Activated CD8-positive, alpha-beta T cell treated with anti-CD3 and anti-CD28 coated beads for 36 hours (primary cell): Measurements from ENCODE around the gene NUP188. TPM values are rescaled to one million over a fixed set of nuclear protein-coding genes. Genes with fewer than 3 reads are reported as not detected.
"Not testable (repeated sequence)": the region's sequence is repeated elsewhere in the genome, so short reads cannot be mapped to it uniquely, and the experiment has no call there.

ENCODE experiments used
- ATAC-seq: fragments of 200-7000 bp; cut with Tn5 transposase; one replicate; pipeline ENCODE4 v1.10.0; 2021; ENCODE audit warnings: mild to moderate bottlenecking, moderate library complexity
- CTCF ChIA-PET: fragments of 350-600 bp; sonication (Branson Sonifier 250); formaldehyde crosslinking; loops from one replicate; lab custom pipeline; 2021; ENCODE audit warnings: antibody characterized with exemption; lab: Charles Lee
- POLR2A ChIA-PET: fragments of 350-600 bp; sonication (Branson Sonifier 250); formaldehyde crosslinking; loops from one replicate; lab custom pipeline; 2021; ENCODE audit warnings: antibody characterized with exemption; lab: Charles Lee
- DNase-seq: peaks from one replicate; pipeline ENCODE4 v3.0.0-alpha.2; 2020
- H3K27ac Mint-ChIP-seq: one replicate; pipeline ENCODE4 v1.8.0; 2021; ENCODE audit warnings: mild to moderate bottlenecking, mixed read lengths
- H3K27me3 Mint-ChIP-seq: one replicate; pipeline ENCODE4 v1.8.0; 2021; ENCODE audit warnings: mixed read lengths
- H3K36me3 Mint-ChIP-seq: one replicate; pipeline ENCODE4 v1.8.0; 2021; ENCODE audit warnings: low read depth, mixed read lengths
- H3K4me1 Mint-ChIP-seq: one replicate; pipeline ENCODE4 v1.8.0; 2021; ENCODE audit warnings: low read depth, mixed read lengths
- H3K4me3 Mint-ChIP-seq: one replicate; pipeline ENCODE4 v1.8.0; 2021; ENCODE audit warnings: mild to moderate bottlenecking, moderate library complexity, mixed read lengths
- H3K9me3 Mint-ChIP-seq: one replicate; pipeline ENCODE4 v1.8.0; 2021; ENCODE audit warnings: mixed read lengths
- CTCF ChIP-seq: fragments of 200-600 bp; IDR thresholded peaks from one replicate; pipeline ENCODE4 v1.8.0; 2022; ENCODE audit warnings: antibody characterized with exemption, mild to moderate bottlenecking
- intact Hi-C: fragments of 100-400 bp; cut with micrococcal nuclease; formaldehyde crosslinking; loops from one replicate; pipeline ENCODE4 v1.10.0; 2022
- total RNA-seq, 2 experiments: library from RNA; stranded (reverse); gene quantifications; one replicate each; pipeline ENCODE4 v1.2.3, GENCODE V29; 2021

Gene NUP188
- total RNA-seq, 2 experiments from 2014 or later = 96.2 to 110 TPM

DNA sequence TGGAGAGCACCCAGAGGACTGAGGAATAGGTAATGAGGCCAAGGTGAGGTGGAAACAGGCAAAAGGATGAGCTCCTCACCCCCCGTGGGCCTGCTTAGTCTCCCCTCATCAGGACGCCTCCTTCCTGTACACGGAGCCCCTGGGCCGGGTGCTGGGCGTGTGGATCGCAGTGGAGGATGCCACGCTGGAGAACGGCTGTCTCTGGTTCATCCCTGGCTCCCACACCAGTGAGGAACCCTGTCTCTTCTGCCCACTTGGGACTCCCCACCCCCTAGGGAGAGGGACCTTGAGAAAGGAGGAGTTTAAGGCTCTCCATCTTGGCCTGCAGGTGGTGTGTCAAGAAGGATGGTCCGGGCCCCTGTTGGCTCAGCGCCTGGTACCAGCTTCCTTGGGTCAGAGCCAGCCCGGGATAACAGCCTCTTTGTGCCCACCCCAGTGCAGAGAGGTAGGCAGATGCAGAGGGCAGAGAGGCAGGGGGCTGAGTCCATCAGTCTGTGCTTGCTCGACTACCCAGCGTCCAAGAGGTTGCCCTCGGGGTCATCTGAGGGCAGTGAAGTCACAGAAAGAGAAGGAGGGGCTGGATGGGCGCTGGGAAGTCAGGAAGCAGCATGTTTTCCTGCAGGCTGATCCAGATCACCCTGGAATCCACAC, 7.1 kb upstream of the NUP188 start:
- H3K36me3 Mint-ChIP-seq = no peaks in the 10 kb centered on the region
- DNase-seq (no peak), ATAC-seq (no peak)
- POLR2A ChIA-PET = no interaction called here
- no peak overlapping the region for H3K4me3 Mint-ChIP-seq
- no peaks in the 10 kb centered on the region for H3K9me3 Mint-ChIP-seq
- no peak overlapping the region for H3K27ac Mint-ChIP-seq
- intact Hi-C loops = no loop called here
- no peaks in the 10 kb centered on the region for H3K27me3 Mint-ChIP-seq
- CTCF ChIA-PET = interaction anchor here (1.2 kb wide), 1 partner anchor 12 kb away, joined by 4 read pairs; no protein-coding TSS in a partner anchor
- no peaks in the 10 kb centered on the region for H3K4me1 Mint-ChIP-seq
- no peak for TF ChIP-seq CTCF

- H3K4me1 Mint-ChIP-seq = peaks cover 7% of the 10 kb centered on the region
- H3K27ac Mint-ChIP-seq = no peak overlapping the region
- no peak for TF ChIP-seq CTCF
- H3K4me3 Mint-ChIP-seq = no peak overlapping the region
- ChIA-PET POLR2A (no interaction called here), CTCF (interaction anchor here (0.5 to 1.2 kb wide), 2 partner anchors 13 to 20 kb away, joined by 3 to 4 read pairs; no protein-coding TSS in a partner anchor)
- ATAC-seq (no peak), DNase-seq (no peak)
- H3K36me3 Mint-ChIP-seq = peaks cover 8% of the 10 kb centered on the region
- intact Hi-C loops = no loop called here
- H3K9me3 Mint-ChIP-seq = no peaks in the 10 kb centered on the region
- H3K27me3 Mint-ChIP-seq = no peaks in the 10 kb centered on the region
These were observed 6.3 kb upstream of the NUP188 start for GRCh38 chr9:128940946-128941755.

DNA sequence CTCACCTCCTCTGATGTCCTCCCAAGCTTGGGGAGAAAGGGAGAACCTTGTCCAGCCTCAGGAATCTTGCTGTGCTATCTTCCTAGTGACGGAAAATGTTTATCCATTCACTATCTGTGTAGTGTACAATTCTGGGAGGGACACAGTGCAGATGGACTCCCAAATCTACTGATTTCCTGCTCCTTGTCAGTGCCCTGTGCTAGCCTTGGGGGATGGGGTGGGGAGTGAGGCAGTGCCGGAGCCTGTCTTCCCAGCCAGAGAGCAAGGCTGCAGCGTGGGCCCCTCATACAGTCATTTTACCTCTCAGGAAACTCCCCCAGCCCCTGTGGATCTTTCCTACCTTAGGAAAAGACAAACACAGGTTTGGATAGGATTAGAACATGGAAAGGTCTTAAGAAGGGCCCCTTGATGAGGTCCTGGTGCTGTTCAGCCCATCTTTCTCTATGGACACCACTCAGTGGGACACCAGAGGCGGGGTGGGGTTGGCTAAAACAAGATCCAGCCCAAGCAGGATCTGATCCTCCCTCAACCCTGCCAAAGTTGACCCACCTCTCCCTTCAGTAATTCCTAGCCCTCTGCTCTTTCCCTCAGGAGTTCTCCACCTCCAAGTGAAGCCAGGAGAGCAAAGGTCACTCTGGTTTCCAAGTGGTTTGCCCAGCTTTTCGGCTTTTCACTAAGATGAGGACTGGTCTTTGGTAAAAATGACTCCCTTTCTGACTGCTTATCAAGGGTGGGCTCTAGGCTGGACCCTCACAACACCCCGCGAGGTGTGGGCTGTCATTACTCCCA, 3.5 kb upstream of the NUP188 start:
- intact Hi-C loops = no loop called here
- H3K4me1 Mint-ChIP-seq = peaks cover 19% of the 10 kb centered on the region
- ATAC-seq (no peak), DNase-seq (no peak)
- no peak overlapping the region for H3K4me3 Mint-ChIP-seq
- POLR2A ChIA-PET = no interaction called here
- peaks cover 13% of the 10 kb centered on the region for H3K36me3 Mint-ChIP-seq
- H3K27me3 Mint-ChIP-seq = no peaks in the 10 kb centered on the region
- TF ChIP-seq CTCF = no peak
- CTCF ChIA-PET = interaction anchor here (3.7 kb wide), 1 partner anchor 16 kb away, joined by 26 read pairs; no protein-coding TSS in a partner anchor
- H3K9me3 Mint-ChIP-seq = no peaks in the 10 kb centered on the region
- no peak overlapping the region for H3K27ac Mint-ChIP-seq

DNA sequence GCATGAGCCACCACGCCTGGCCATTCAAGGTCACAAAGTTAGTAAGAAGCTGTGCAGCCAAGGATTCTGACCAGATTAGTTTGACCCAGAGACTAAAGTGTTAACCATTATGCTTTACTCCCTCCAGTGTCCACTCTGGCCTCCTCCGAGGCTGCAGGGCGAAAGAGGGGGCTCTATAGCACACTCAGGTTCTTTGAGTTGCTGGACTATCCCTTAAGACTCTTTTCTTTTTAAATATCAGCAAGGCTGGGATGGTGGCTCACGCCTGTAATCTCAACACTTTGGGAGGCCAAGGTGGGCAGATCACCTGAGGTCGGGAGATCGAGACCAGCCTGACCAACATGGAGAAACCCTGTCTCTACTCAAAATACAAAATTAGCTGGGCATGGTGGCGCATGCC, 2.5 kb upstream of the NUP188 start:
- DNase-seq, H3K4me3 Mint-ChIP-seq, ATAC-seq, H3K27me3 Mint-ChIP-seq, H3K9me3 Mint-ChIP-seq, H3K27ac Mint-ChIP-seq, POLR2A ChIA-PET, intact Hi-C loops: not testable (repeated sequence)
- CTCF ChIA-PET = interaction anchor here (1.1 to 3.7 kb wide), 2 partner anchors 17 to 127 kb away, joined by 4 to 26 read pairs; partner anchors contain the start of gene ENDOG
- peaks cover 21% of the 10 kb centered on the region for H3K4me1 Mint-ChIP-seq
- peaks cover 13% of the 10 kb centered on the region for H3K36me3 Mint-ChIP-seq

GRCh38 chr9:128945798-128946501, 1.5 kb upstream of the NUP188 start:
- Mint-ChIP-seq H3K36me3 (peaks cover 19% of the 10 kb centered on the region), H3K9me3 (no peaks in the 10 kb centered on the region), H3K4me3 (peak overlapping the region; percentile 82), H3K27me3 (no peaks in the 10 kb centered on the region), H3K4me1 (peaks cover 23% of the 10 kb centered on the region), H3K27ac (peak overlapping the region; percentile 98)
- CTCF ChIA-PET = interaction anchor here (1.1 to 3.7 kb wide), 2 partner anchors 18 to 128 kb away, joined by 4 to 26 read pairs; partner anchors contain the start of gene ENDOG
- POLR2A ChIA-PET = no interaction called here
- intact Hi-C loops = no loop called here
- no peak for TF ChIP-seq CTCF
- DNase-seq = no peak
- ATAC-seq = no peak
